Suprapubic skin (tissue), 4 donors: Measurements from ENCODE around the gene CALML6. TPM values are rescaled to one million over a fixed set of nuclear protein-coding genes. Genes with fewer than 3 reads are reported as not detected.

Source experiments
- DNase-seq, 2 donors: peaks; one replicate each; pipeline ENCODE4 v3.0.0-alpha.2; 2019; ENCODE audit warnings: low spot score in 2 of 2
- H3K27ac ChIP-seq: fragments of 200-600 bp; sonication (generic); one replicate; pipeline ENCODE4 v1.5.1; 2019
- H3K27me3 ChIP-seq: fragments of 200-600 bp; sonication (generic); one replicate; pipeline ENCODE4 v1.5.1; 2019
- H3K36me3 ChIP-seq: fragments of 200-600 bp; sonication (generic); one replicate; pipeline ENCODE4 v1.5.1; 2019
- H3K4me1 ChIP-seq: fragments of 200-600 bp; sonication (generic); one replicate; pipeline ENCODE4 v1.5.1; 2019
- H3K4me3 ChIP-seq: fragments of 200-600 bp; sonication (generic); one replicate; pipeline ENCODE4 v1.5.1; 2019; ENCODE audit warnings: mild to moderate bottlenecking
- H3K9me3 ChIP-seq: fragments of 200-600 bp; sonication (generic); one replicate; pipeline ENCODE4 v1.5.1; 2019
- EP300 ChIP-seq: sonication (generic); formaldehyde crosslinking; IDR thresholded peaks from one replicate; pipeline ENCODE4 v1.6.1; 2017; ENCODE audit warnings: antibody characterized with exemption
- POLR2A ChIP-seq, 2 donors: fragments of 450-650 bp; IDR thresholded peaks; one replicate each; pipeline ENCODE4 v1.6.1; 2017; ENCODE audit warnings: antibody characterized with exemption in 2 of 2, mild to moderate bottlenecking in 2 of 2, moderate library complexity in 2 of 2
- POLR2AphosphoS5 ChIP-seq, 3 donors: sonication (generic); formaldehyde crosslinking; IDR thresholded peaks; one replicate each; pipeline ENCODE4 v1.6.1; 2017; ENCODE audit warnings: antibody characterized with exemption in 3 of 3
- WGBS: methylation state at CpG from one replicate; pipeline ENCODE4 v1.1.5; 2018; 5-methylcytosine and 5-hydroxymethylcytosine counted together
- total RNA-seq, 4 donors: library from RNA; depleted of rRNA; stranded (reverse); fragments of >200 nt; gene quantifications; one replicate each; pipeline ENCODE4 v1.1.0, GENCODE V29; 2016
- TF ChIP-seq, protein P1 (sequence below), 2 donors: fragments of 200-600 bp in 1 of 2; fragments of 450-650 bp in 1 of 2; sonication (generic) in 1 of 2; IDR thresholded peaks; one replicate each; pipeline ENCODE4 v1.5.1; 2016 to 2019; ENCODE audit warnings: antibody characterized with exemption in 2 of 2, mild to moderate bottlenecking in 1 of 2, moderate library complexity in 1 of 2

Gene CALML6
- total RNA-seq, 4 donors from 2014 or later: 0.30 to 3.3 (median 0.81) TPM; not detected in 1

DNA sequence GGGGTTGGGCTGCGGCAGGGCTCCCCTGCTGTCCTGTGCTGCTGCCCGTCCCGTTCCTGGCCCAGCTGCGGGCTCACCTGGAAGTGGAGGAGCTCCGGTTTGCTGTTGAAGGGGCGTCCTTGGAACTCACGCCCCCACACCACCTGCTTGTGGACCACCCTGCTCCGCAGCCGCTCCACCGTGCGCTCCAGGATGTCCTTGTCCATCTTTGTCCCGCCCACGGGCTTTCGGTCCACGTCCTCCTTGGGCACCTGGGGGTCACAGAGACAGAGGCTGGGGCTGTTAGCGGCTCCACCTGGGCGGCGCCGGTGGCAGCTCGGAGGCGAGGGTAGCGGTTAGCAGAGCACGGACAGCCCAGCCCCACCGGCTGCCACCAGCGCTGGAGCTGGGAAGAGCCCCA lies 49.8 kb downstream of the CALML6 start:
- Histone ChIP-seq H3K4me3 (no peak overlapping the region), H3K4me1 (peaks cover 11% of the 10 kb centered on the region), H3K27me3 (peaks cover 58% of the 10 kb centered on the region), H3K9me3 (no peaks in the 10 kb centered on the region), H3K27ac (no peak overlapping the region), H3K36me3 (no peaks in the 10 kb centered on the region)
- 83% methylated on average over 17 of the region's 25 CpGs for WGBS
- TF ChIP-seq, protein P1, sequence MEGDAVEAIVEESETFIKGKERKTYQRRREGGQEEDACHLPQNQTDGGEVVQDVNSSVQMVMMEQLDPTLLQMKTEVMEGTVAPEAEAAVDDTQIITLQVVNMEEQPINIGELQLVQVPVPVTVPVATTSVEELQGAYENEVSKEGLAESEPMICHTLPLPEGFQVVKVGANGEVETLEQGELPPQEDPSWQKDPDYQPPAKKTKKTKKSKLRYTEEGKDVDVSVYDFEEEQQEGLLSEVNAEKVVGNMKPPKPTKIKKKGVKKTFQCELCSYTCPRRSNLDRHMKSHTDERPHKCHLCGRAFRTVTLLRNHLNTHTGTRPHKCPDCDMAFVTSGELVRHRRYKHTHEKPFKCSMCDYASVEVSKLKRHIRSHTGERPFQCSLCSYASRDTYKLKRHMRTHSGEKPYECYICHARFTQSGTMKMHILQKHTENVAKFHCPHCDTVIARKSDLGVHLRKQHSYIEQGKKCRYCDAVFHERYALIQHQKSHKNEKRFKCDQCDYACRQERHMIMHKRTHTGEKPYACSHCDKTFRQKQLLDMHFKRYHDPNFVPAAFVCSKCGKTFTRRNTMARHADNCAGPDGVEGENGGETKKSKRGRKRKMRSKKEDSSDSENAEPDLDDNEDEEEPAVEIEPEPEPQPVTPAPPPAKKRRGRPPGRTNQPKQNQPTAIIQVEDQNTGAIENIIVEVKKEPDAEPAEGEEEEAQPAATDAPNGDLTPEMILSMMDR (IDR thresholded peaks at IDR 0.05): no peak
- TF ChIP-seq EP300 (no peak), POLR2A (IDR thresholded peaks at IDR 0.05) (no peak), POLR2AphosphoS5 (IDR thresholded peaks at IDR 0.05) (no peak)
- no peak for DNase-seq

- peaks cover 52% of the 10 kb centered on the region for H3K27me3 ChIP-seq
- H3K4me3 ChIP-seq: no peak overlapping the region
- H3K4me1 ChIP-seq: peaks cover 9% of the 10 kb centered on the region
- TF ChIP-seq EP300 (no peak), POLR2A (IDR thresholded peaks at IDR 0.05) (no peak), POLR2AphosphoS5 (IDR thresholded peaks at IDR 0.05) (no peak)
- TF ChIP-seq, protein P1 (IDR thresholded peaks at IDR 0.05): no peak
- no peaks in the 10 kb centered on the region for H3K36me3 ChIP-seq
- no peak overlapping the region for H3K27ac ChIP-seq
- no peaks in the 10 kb centered on the region for H3K9me3 ChIP-seq
- DNase-seq: no peak
- no CpG with 5 or more reads among the region's 10 CpGs for WGBS
Measured at GRCh38 chr1:1965546-1965945, 50.5 kb downstream of the CALML6 start.

DNA sequence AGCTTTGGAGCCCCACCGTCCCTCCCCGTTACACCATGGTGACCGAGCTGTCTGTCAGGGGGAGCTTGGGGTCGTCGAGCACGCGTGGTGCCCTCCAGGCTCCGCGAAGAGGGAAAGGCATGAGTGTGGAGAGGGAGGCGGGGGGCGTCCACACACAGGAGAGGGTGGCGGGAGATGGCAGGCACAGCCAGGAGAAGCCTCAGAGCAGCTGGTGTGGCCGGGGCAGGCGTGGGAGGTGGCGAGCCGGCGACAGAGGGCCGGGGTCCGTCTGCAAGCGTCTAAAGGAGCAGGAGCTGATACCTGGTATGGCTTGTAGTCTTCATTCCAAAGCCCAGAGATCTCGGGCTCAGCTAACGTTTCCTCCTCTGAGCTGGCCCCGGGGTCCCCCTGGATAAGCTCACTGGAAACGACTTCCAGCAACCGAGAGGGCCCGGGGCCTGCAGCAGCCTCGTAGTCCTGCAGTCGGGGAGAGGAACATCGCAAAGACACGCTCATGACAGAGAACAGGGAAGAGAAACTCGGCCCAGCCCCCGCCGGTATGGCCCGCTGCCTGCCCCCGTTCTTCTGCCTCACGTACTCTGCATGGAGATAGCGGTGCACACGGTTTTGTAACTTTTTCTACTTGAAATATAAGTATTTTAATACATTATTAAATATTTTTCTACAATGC lies 51.1 kb downstream of the CALML6 start:
- whole genome bisulfite sequencing: 72% methylated on average over 35 of the region's 38 CpGs
- H3K4me3 ChIP-seq: no peak overlapping the region
- TF ChIP-seq, protein P1 (IDR thresholded peaks at IDR 0.05): no peak
- TF ChIP-seq POLR2A (IDR thresholded peaks at IDR 0.05): no peak
- peaks cover 7% of the 10 kb centered on the region for H3K4me1 ChIP-seq
- DNase-seq: no peak
- no peaks in the 10 kb centered on the region for H3K9me3 ChIP-seq
- no peaks in the 10 kb centered on the region for H3K36me3 ChIP-seq
- no peak overlapping the region for H3K27ac ChIP-seq
- peaks cover 47% of the 10 kb centered on the region for H3K27me3 ChIP-seq

Other genes with a start within 250 kb of the CALML6 start
- 10 to 100 TPM; 34.0 to 59.9 (median 48.8) TPM for gene SLC35E2B, start 222.5 kb upstream of the CALML6 start, total RNA-seq
- gene CDK11A, start 190.9 kb upstream of the CALML6 start, total RNA-seq: 100 to 1,000 TPM in 1 of 4 donors, 10 to 100 TPM in 3; 23.6 to 136 (median 53.4) TPM
- gene NADK, start 136.8 kb upstream of the CALML6 start, total RNA-seq: 10 to 100 TPM; 55.5 to 78.3 (median 64.1) TPM
- gene GNB1, start 24.2 kb upstream of the CALML6 start, total RNA-seq: 100 to 1,000 TPM; 121 to 159 (median 153) TPM
- 1 to 10 TPM; 2.2 to 6.0 (median 4.5) TPM for gene TMEM52, start 4.0 kb downstream of the CALML6 start, total RNA-seq
- gene CFAP74, start 88.5 kb downstream of the CALML6 start, total RNA-seq: not detected
- gene GABRD, start 104.1 kb downstream of the CALML6 start, total RNA-seq: 1 to 10 TPM in 2 of 4 donors, under 1 TPM in 1, not detected in 1; 0.52 to 1.7 (median 1.2) TPM
- gene PRKCZ, start 135.2 kb downstream of the CALML6 start, total RNA-seq: 10 to 100 TPM; 21.7 to 31.5 (median 25.4) TPM